ENCODE results near the gene GSTA4. TPM values are rescaled to one million over a fixed set of nuclear protein-coding genes. Genes with fewer than 3 reads are reported as not detected.
A peak's percentile ranks its signal among the peaks of the same experiment; 100 is the strongest.

The GSTA4 gene
- total and polyA plus RNA-seq, 12 donors: 9.4 to 16.3 (median 12.0) TPM

DNA sequence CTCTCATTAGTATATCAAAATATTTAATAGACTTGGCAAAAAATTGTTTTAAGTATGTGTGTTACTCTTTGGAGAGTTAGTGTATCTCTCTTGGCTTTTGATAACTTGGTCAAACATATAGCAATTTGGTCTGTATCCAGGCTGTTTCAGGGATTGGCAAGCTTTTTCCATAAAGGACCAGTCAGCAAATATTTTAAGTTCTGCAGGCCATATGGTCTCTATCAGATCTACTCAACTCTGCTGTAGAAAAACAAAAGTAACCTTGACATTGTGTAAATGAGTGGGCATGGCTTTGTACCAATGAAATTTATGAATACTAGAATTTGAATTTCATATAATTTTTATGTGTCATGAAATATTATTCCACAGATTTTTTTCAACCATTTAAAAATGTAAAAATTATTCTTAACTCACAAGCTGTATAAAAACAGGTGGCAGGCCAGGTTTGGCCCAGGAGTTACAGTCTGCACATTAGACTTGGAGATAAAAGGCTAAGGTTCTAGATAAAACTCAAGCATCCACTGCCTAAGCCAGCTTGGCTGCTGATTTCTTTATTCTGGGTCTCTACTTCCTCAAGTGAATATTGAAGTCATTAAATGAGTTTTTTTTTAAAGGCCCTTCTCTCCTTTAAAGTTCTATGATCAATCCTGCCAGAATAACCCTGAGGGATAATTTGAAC lies 13.7 kb downstream of the GSTA4 start:
- TF ChIP-seq, protein P1, sequence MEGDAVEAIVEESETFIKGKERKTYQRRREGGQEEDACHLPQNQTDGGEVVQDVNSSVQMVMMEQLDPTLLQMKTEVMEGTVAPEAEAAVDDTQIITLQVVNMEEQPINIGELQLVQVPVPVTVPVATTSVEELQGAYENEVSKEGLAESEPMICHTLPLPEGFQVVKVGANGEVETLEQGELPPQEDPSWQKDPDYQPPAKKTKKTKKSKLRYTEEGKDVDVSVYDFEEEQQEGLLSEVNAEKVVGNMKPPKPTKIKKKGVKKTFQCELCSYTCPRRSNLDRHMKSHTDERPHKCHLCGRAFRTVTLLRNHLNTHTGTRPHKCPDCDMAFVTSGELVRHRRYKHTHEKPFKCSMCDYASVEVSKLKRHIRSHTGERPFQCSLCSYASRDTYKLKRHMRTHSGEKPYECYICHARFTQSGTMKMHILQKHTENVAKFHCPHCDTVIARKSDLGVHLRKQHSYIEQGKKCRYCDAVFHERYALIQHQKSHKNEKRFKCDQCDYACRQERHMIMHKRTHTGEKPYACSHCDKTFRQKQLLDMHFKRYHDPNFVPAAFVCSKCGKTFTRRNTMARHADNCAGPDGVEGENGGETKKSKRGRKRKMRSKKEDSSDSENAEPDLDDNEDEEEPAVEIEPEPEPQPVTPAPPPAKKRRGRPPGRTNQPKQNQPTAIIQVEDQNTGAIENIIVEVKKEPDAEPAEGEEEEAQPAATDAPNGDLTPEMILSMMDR (IDR thresholded peaks at IDR 0.05): no peak
- H3K27me3 ChIP-seq: no peaks in the 10 kb centered on the region
- H3K9me3 ChIP-seq: no peaks in the 10 kb centered on the region
- H3K4me1 ChIP-seq: peaks cover 0 to 17% (median 0%) of the 10 kb centered on the region in 9 donors
- no peak overlapping the region for H3K4me3 ChIP-seq
- H3K27ac ChIP-seq: no peak overlapping the region
- DNase-seq (no peak), ATAC-seq (no peak)
- peaks cover 0 to 47% (median 13%) of the 10 kb centered on the region in 9 donors for H3K36me3 ChIP-seq
- intact Hi-C loops (cut with DNase I): no loop called here

DNA sequence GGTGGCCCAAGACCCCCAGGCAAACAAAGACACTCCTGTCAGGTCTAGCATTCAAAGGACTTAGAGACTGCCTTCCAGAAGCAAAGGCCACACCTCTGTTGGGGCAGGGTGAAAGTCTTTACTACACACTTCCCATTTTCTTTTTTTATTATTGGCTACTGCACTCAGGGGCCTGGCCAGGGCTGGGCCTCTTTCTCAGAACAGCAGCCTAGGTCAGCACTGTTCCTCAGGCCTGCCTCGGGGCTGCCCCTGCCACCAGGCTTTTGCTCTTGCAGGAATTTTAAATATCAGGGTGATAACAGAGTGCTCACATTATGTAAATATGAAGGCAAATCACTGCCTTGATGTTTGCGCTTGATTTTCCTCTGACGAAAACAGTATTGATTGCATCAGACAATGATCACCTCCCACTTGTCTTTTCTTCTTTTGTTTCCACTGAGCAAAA lies 18.5 kb downstream of the GSTA4 start:
- DNase-seq: no peak
- 75 to 76% methylated on average over 3 of the region's 3 CpGs for WGBS, 2 donors
- Histone ChIP-seq H3K27ac (no peak overlapping the region), H3K9me3 (no peaks in the 10 kb centered on the region), H3K4me1 (no peaks in the 10 kb centered on the region), H3K4me3 (no peak overlapping the region), H3K36me3 (peaks cover 0 to 8% (median 0%) of the 10 kb centered on the region in 9 donors), H3K27me3 (no peaks in the 10 kb centered on the region)
- TF ChIP-seq, protein P1 (IDR thresholded peaks at IDR 0.05): no peak
- peak in 3 of 8 donors; percentile 22 to 52 (median 41) for ATAC-seq
- intact Hi-C loops (cut with DNase I): no loop called here

DNA sequence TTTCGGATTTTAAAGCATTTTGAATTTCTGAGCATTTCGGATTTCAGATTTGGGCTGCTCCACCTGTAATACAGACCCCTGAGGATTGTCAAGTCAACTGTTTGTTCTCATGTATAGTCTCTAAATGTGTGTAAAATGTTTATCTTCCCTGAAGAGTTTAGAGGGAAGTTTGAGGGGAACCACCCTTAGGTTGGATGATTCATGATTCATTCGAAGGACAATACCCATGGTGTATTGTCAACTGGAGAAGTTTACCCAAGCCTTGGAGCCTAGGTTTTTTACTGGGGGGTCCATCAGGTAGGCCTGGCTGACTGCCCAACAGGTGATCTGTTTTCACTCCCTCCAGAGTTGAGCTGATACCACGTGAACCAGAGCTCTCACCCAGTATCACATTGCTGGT lies 18.9 kb downstream of the GSTA4 start:
- Histone ChIP-seq H3K9me3 (no peaks in the 10 kb centered on the region), H3K4me3 (no peak overlapping the region), H3K27ac (no peak overlapping the region), H3K36me3 (peaks cover 0 to 5% (median 0%) of the 10 kb centered on the region in 9 donors), H3K4me1 (no peaks in the 10 kb centered on the region), H3K27me3 (no peaks in the 10 kb centered on the region)
- DNase-seq: no peak
- TF ChIP-seq, protein P1 (IDR thresholded peaks at IDR 0.05): no peak
- intact Hi-C loops (cut with DNase I): no loop called here
- no peak for ATAC-seq
- WGBS, 2 donors: 78 to 84% methylated on average over 4 of the region's 4 CpGs

DNA sequence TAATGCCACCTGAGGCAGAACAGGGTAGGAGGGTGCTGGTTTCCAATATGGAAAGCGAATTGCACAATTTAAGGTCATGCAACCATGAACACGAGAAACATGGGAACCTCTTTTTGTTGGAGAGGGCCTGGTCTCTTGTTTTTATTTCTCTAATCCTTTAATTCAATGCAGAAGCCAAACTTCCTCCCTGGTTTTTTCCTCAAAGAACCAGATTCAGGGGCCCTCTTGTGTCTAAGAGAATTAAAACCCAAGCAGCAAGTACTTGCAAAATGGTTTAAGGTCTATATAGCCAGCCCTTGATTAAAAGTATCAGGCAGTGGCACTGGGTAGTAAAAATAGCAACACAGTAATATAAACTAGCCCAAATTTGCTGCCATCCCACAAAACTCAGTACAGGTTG lies 19.5 kb downstream of the GSTA4 start:
- WGBS, 2 donors: 88 to 94% methylated on average over 2 of the region's 2 CpGs
- Histone ChIP-seq H3K36me3 (peaks cover 0 to 5% (median 0%) of the 10 kb centered on the region in 9 donors), H3K9me3 (no peaks in the 10 kb centered on the region), H3K4me3 (no peak overlapping the region), H3K27me3 (no peaks in the 10 kb centered on the region), H3K27ac (no peak overlapping the region), H3K4me1 (no peaks in the 10 kb centered on the region)
- no peak for ATAC-seq
- no peak for DNase-seq
- TF ChIP-seq, protein P1 (IDR thresholded peaks at IDR 0.05): no peak
- intact Hi-C loops (cut with DNase I): no loop called here

Data from heart right ventricle (tissue), 16 donors.